Hepatocyte (in vitro differentiated cells): Measurements from ENCODE around the gene SOS2. TPM values are rescaled to one million over a fixed set of nuclear protein-coding genes. Genes with fewer than 3 reads are reported as not detected.

Experiments used
- DNase-seq: peaks from one replicate; pipeline ENCODE4 v3.0.0-alpha.2; 2016; ENCODE audit warnings: low spot score
- H2AFZ ChIP-seq: fragments of 200-600 bp; sonication (generic); 2 replicates; pipeline ENCODE4 v1.6.0; 2016; ENCODE audit warnings: antibody characterized with exemption, mild to moderate bottlenecking
- H3K27ac ChIP-seq: fragments of 200-600 bp; sonication (generic); 2 replicates; pipeline ENCODE4 v1.5.1; 2016; ENCODE audit warnings: mild to moderate bottlenecking
- H3K27me3 ChIP-seq: fragments of 200-600 bp; sonication (generic); 2 replicates; pipeline ENCODE4 v1.6.1; 2016
- H3K36me3 ChIP-seq: fragments of 200-600 bp; sonication (generic); replicated peaks from 2 replicates; pipeline ENCODE4 v1.5.1; 2016; ENCODE audit warnings: low read depth; ENCODE audit not compliant: insufficient read depth
- H3K4me1 ChIP-seq: fragments of 200-600 bp; sonication (generic); 2 replicates; pipeline ENCODE4 v1.5.1; 2016; ENCODE audit warnings: mild to moderate bottlenecking, moderate library complexity; ENCODE audit not compliant: insufficient read depth
- H3K4me2 ChIP-seq: fragments of 200-600 bp; sonication (generic); 2 replicates; pipeline ENCODE4 v1.6.0; 2016
- H3K4me3 ChIP-seq: fragments of 200-600 bp; sonication (generic); 2 replicates; pipeline ENCODE4 v1.5.1; 2016; ENCODE audit warnings: mild to moderate bottlenecking
- H3K79me2 ChIP-seq: fragments of 200-600 bp; sonication (generic); 2 replicates; pipeline ENCODE4 v1.6.0; 2017; ENCODE audit warnings: mild to moderate bottlenecking
- H3K9me2 ChIP-seq: fragments of 200-600 bp; sonication (generic); replicated peaks from 2 replicates; pipeline ENCODE4 v1.6.0; 2017; ENCODE audit warnings: mild to moderate bottlenecking; ENCODE audit not compliant: insufficient read depth
- H3K9me3 ChIP-seq: fragments of 200-600 bp; sonication (generic); 2 replicates; pipeline ENCODE4 v1.5.1; 2016; ENCODE audit warnings: low read depth, mild to moderate bottlenecking
- H4K20me1 ChIP-seq: fragments of 200-600 bp; sonication (generic); 2 replicates; pipeline ENCODE4 v1.6.0; 2016; ENCODE audit warnings: mild to moderate bottlenecking; ENCODE audit not compliant: insufficient read depth, poor library complexity, severe bottlenecking
- CTCF ChIP-seq: fragments of 200-600 bp; sonication (generic); IDR thresholded peaks from 2 replicates; pipeline ENCODE4 v1.5.1; 2016; ENCODE audit warnings: antibody characterized with exemption, mild to moderate bottlenecking; ENCODE audit not compliant: poor library complexity
- EZH2 ChIP-seq: fragments of 200-600 bp; sonication (generic); IDR thresholded peaks from 2 replicates; pipeline ENCODE4 v1.6.1; 2016; ENCODE audit warnings: antibody characterized with exemption, mild to moderate bottlenecking, borderline replicate concordance
- EZH2phosphoT487 ChIP-seq: fragments of 200-600 bp; sonication (generic); IDR thresholded peaks from one replicate; pipeline ENCODE4 v1.6.1; 2018; ENCODE audit warnings: antibody characterized with exemption, mild to moderate bottlenecking, low read depth, moderate library complexity; ENCODE audit not compliant: unreplicated experiment, severe bottlenecking
- WGBS: methylation state at CpG from one replicate; pipeline ENCODE4 v1.1.6; 2016; ENCODE audit warnings: low lambda C conversion rate; ENCODE audit errors: missing lambda C conversion rate; 5-methylcytosine and 5-hydroxymethylcytosine counted together
- polyA plus RNA-seq: library from polyadenylated mRNA; unstranded; fragments of >200 nt; fragmentation: Nextera tagmentation; extraction: Ambion mirVana; gene quantifications from 2 replicates; pipeline ENCODE4 v1.2.1, GENCODE V29; 2016
- total RNA-seq: library from RNA; depleted of rRNA; stranded (reverse); fragments of >200 nt; gene quantifications from 2 replicates; pipeline ENCODE4 v1.2.3, GENCODE V29; 2014

The SOS2 gene
- total RNA-seq = 28.5 and 28.7 TPM in 2 replicates
- polyA plus RNA-seq = 11.5 and 12.9 TPM in 2 replicates

DNA sequence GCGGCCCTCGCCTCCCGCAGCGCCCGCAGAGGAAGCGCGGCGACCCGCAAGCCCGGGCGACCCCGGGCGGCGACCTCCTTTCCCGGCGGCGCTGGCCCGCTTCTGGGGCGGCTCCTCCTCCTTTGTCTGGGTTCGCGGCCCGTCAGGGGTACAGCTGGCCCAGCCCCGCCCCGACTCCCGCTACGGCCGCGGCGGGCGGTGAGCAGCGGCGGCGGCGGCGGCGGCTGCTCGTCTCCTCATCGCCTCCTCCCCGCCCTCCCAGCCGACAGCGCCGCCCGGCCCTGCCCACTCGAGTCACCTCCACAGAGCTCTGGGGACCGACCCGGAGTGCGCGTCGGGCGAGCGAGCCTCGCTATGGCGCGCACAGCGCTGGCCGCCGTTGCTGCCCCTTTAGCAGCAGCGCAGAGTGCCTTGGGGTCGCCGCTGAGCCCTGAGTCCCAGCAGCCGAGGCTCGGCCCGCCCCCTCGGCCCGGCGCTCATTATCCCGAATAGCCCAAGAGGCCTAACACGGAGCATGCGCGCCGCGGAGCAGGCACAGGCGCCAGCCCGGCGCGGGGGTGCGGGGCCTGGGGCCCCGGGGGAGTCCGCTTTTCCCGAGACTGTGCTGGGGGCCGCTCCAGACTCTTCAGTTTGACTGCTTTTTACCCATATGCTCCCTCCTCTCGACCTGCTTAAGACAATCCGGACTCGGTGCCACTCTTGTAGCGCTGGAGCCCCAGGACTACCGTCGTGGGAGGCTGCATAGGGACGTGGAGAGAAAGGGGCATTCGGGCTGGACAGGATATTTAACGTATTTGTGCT is at the start of gene SOS2:
TSS of gene SOS2 (minus strand) at position 104 of the 801 bp plus-strand sequence. CDS start 295 bp downstream, outside the sequence.
- H3K4me1 ChIP-seq = peaks cover 11% of the 10 kb centered on the region
- peaks cover 40% of the 10 kb centered on the region for H3K79me2 ChIP-seq
- no peaks in the 10 kb centered on the region for H3K27me3 ChIP-seq
- peak within 1 kb of the TSS; percentile 76 for H2AFZ ChIP-seq
- H4K20me1 ChIP-seq = peaks cover 23% of the 10 kb centered on the region
- H3K4me2 ChIP-seq = peak within 1 kb of the TSS; percentile 84
- no peaks in the 10 kb centered on the region for H3K9me3 ChIP-seq
- peak; percentile 14 for TF ChIP-seq CTCF
- no peak for TF ChIP-seq EZH2phosphoT487
- DNase-seq = peak; percentile 96
- peak within 1 kb of the TSS; percentile 69 for H3K4me3 ChIP-seq
- no peaks in the 10 kb centered on the region for H3K9me2 ChIP-seq
- WGBS = 1% methylated on average over 35 of the region's 90 CpGs
- peak within 1 kb of the TSS; percentile 94 for H3K27ac ChIP-seq
- H3K36me3 ChIP-seq = no peaks in the 10 kb centered on the region

GRCh38 chr14:50272498-50272897 is 41.1 kb upstream of the SOS2 start:
- WGBS = 86% methylated on average over 1 of the region's 1 CpG
- H4K20me1 ChIP-seq = no peaks in the 10 kb centered on the region
- H3K9me2 ChIP-seq = no peaks in the 10 kb centered on the region
- no peak overlapping the region for H2AFZ ChIP-seq
- no peaks in the 10 kb centered on the region for H3K36me3 ChIP-seq
- no peaks in the 10 kb centered on the region for H3K9me3 ChIP-seq
- no peaks in the 10 kb centered on the region for H3K4me1 ChIP-seq
- H3K27me3 ChIP-seq = no peaks in the 10 kb centered on the region
- no peaks in the 10 kb centered on the region for H3K79me2 ChIP-seq
- no peak for TF ChIP-seq EZH2phosphoT487
- H3K4me3 ChIP-seq = no peak overlapping the region
- no peak for DNase-seq
- no peak overlapping the region for H3K4me2 ChIP-seq
- no peak overlapping the region for H3K27ac ChIP-seq

- Histone ChIP-seq H3K4me2 (no peak overlapping the region), H3K4me3 (no peak overlapping the region), H3K27ac (no peak overlapping the region), H4K20me1 (no peaks in the 10 kb centered on the region), H3K4me1 (no peaks in the 10 kb centered on the region), H3K27me3 (no peaks in the 10 kb centered on the region), H3K36me3 (no peaks in the 10 kb centered on the region), H3K9me3 (no peaks in the 10 kb centered on the region), H3K9me2 (no peaks in the 10 kb centered on the region), H2AFZ (no peak overlapping the region), H3K79me2 (no peaks in the 10 kb centered on the region)
- TF ChIP-seq CTCF (no peak), EZH2 (no peak), EZH2phosphoT487 (no peak)
- WGBS = 96% methylated on average over 6 of the region's 6 CpGs
- DNase-seq = no peak
Measured at GRCh38 chr14:50270932-50271331, 39.6 kb upstream of the SOS2 start.

DNA sequence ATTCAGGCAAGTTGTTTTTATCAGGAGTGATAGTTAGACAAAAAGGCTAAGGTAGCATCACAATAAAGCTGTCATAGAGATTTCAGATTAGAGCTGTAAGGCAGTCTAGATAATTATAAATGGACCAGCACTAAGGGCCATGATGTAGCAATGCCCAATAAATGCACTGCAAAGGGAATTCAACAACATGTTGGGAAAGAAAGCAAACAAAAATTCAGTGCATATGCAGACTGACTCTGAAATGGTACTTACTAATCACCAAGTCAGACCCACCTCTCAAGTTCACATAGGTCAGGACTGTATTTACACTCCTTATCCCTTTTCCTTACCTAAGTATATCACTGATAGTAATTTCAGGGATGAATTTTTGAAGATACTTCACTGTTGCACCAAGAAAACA is 33.7 kb upstream of the SOS2 start:
- H3K9me3 ChIP-seq = no peaks in the 10 kb centered on the region
- no peak for TF ChIP-seq EZH2
- no peak for TF ChIP-seq EZH2phosphoT487
- no peak for TF ChIP-seq CTCF
- H3K36me3 ChIP-seq = no peaks in the 10 kb centered on the region
- no peaks in the 10 kb centered on the region for H4K20me1 ChIP-seq
- H3K4me2 ChIP-seq = no peak overlapping the region
- no peak overlapping the region for H2AFZ ChIP-seq
- H3K27me3 ChIP-seq = no peaks in the 10 kb centered on the region
- H3K4me1 ChIP-seq = no peaks in the 10 kb centered on the region
- no peak overlapping the region for H3K27ac ChIP-seq
- H3K9me2 ChIP-seq = no peaks in the 10 kb centered on the region
- DNase-seq = no peak
- no peak overlapping the region for H3K4me3 ChIP-seq
- no peaks in the 10 kb centered on the region for H3K79me2 ChIP-seq
